Vagina (tissue), 2 donors: ENCODE measurements around the gene LIFR. TPM values are rescaled to one million over a fixed set of nuclear protein-coding genes. Genes with fewer than 3 reads are reported as not detected.
"Not testable (repeated sequence)": the region's sequence is repeated elsewhere in the genome, so short reads cannot be mapped to it uniquely, and the experiment has no call there.

ENCODE experiments used
- DNase-seq, 2 donors: peaks; one replicate each; pipeline ENCODE4 v3.0.0-alpha.2; 2017; ENCODE audit errors: extremely low spot score in 2 of 2
- H3K27ac ChIP-seq: fragments of 200-600 bp; sonication (generic); one replicate; pipeline ENCODE4 v1.5.1; 2019
- H3K27me3 ChIP-seq: fragments of 200-600 bp; sonication (generic); one replicate; pipeline ENCODE4 v1.5.1; 2019
- H3K36me3 ChIP-seq, 2 donors: fragments of 200-600 bp; sonication (generic); one replicate each; pipeline ENCODE4 v1.5.1; 2017 to 2019
- H3K4me1 ChIP-seq: fragments of 200-600 bp; sonication (generic); one replicate; pipeline ENCODE4 v1.5.1; 2019
- H3K4me3 ChIP-seq, 2 donors: fragments of 200-600 bp; sonication (generic); 1 replicate in 1 of 2; 2 replicates in 1 of 2; pipeline ENCODE4 v1.5.1; 2016 to 2019
- H3K9me3 ChIP-seq: fragments of 200-600 bp; sonication (generic); one replicate; pipeline ENCODE4 v1.5.1; 2019
- CTCF ChIP-seq, 3 experiments: fragments of 450-650 bp in 2 of 3; fragments of 200-600 bp in 1 of 3; sonication (generic) in 1 of 3; IDR thresholded peaks; one replicate each; pipeline ENCODE4 v1.5.1; 2017 to 2019; ENCODE audit warnings: antibody characterized with exemption in 3 of 3, mild to moderate bottlenecking in 2 of 3, moderate library complexity in 2 of 3
- POLR2A ChIP-seq, 2 donors: fragments of 450-650 bp; IDR thresholded peaks; one replicate each; pipeline ENCODE4 v1.6.1; 2017; ENCODE audit warnings: antibody characterized with exemption in 2 of 2, mild to moderate bottlenecking in 2 of 2, moderate library complexity in 2 of 2
- POLR2AphosphoS5 ChIP-seq, 2 donors: sonication (generic); formaldehyde crosslinking; IDR thresholded peaks; one replicate each; pipeline ENCODE4 v1.9.0; 2017; ENCODE audit warnings: antibody characterized with exemption in 2 of 2, mild to moderate bottlenecking in 2 of 2, low read depth in 1 of 2; ENCODE audit not compliant: insufficient read depth in 1 of 2
- intact Hi-C: fragments of 100-400 bp; cut with DNase I; formaldehyde crosslinking; loops from one replicate; pipeline ENCODE4 v1.15.1; 2023
- total RNA-seq: library from RNA; depleted of rRNA; stranded (reverse); fragments of >200 nt; gene quantifications from one replicate; pipeline ENCODE4 v1.2.3, GENCODE V29; 2016

LIFR gene
- total RNA-seq, 1 donor from 2014 or later: 63.3 TPM

DNA sequence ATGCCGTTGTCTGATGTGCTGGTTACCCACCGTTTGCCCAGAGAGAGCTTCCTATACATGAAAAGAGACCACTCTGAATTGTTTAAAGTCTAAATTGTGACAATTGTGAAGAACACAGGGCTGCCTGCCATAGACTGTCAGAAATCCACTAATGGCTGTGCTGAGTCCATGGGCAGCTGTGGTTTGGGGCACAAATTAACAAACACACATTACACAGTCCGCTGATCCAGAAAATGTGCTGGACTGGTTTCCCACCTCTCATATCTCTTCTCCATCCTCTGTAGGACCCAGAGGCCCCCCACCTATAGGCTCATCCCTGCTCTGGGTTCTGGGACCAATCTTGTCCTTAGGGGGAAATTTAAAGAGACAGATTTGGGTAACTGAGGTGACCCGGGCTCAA lies 19.0 kb upstream of the LIFR start:
- H3K27ac ChIP-seq: no peak overlapping the region
- no peaks in the 10 kb centered on the region for H3K4me1 ChIP-seq
- H3K27me3 ChIP-seq: no peaks in the 10 kb centered on the region
- H3K36me3 ChIP-seq: no peaks in the 10 kb centered on the region
- no peaks in the 10 kb centered on the region for H3K9me3 ChIP-seq
- H3K4me3 ChIP-seq: no peak overlapping the region
- intact Hi-C loops: no loop called here
- no peak for DNase-seq
- TF ChIP-seq CTCF (IDR thresholded peaks at IDR 0.05) (no peak), POLR2A (IDR thresholded peaks at IDR 0.05) (no peak), POLR2AphosphoS5 (IDR thresholded peaks at IDR 0.05; ENCODE audit: insufficient read depth in 1 of 2, low read depth in 1 of 2) (no peak)

GRCh38 chr5:38574009-38574408 lies 17.6 kb upstream of the LIFR start:
- H3K4me1 ChIP-seq: no peaks in the 10 kb centered on the region
- H3K9me3 ChIP-seq: no peaks in the 10 kb centered on the region
- TF ChIP-seq POLR2A (IDR thresholded peaks at IDR 0.05) (no peak), POLR2AphosphoS5 (IDR thresholded peaks at IDR 0.05; ENCODE audit: insufficient read depth in 1 of 2, low read depth in 1 of 2) (no peak), CTCF (IDR thresholded peaks at IDR 0.05) (no peak)
- H3K27ac ChIP-seq: no peak overlapping the region
- intact Hi-C loops: no loop called here
- no peak overlapping the region for H3K4me3 ChIP-seq
- H3K36me3 ChIP-seq: no peaks in the 10 kb centered on the region
- H3K27me3 ChIP-seq: no peaks in the 10 kb centered on the region
- DNase-seq: no peak

GRCh38 chr5:38573521-38573920 lies 17.1 kb upstream of the LIFR start:
- Histone ChIP-seq H3K4me3 (no peak overlapping the region), H3K27ac (no peak overlapping the region), H3K9me3 (no peaks in the 10 kb centered on the region), H3K27me3 (no peaks in the 10 kb centered on the region), H3K4me1 (no peaks in the 10 kb centered on the region), H3K36me3 (no peaks in the 10 kb centered on the region)
- intact Hi-C loops: no loop called here
- TF ChIP-seq POLR2A (IDR thresholded peaks at IDR 0.05) (no peak), CTCF (IDR thresholded peaks at IDR 0.05) (no peak), POLR2AphosphoS5 (IDR thresholded peaks at IDR 0.05; ENCODE audit: insufficient read depth in 1 of 2, low read depth in 1 of 2) (no peak)
- DNase-seq: no peak

DNA sequence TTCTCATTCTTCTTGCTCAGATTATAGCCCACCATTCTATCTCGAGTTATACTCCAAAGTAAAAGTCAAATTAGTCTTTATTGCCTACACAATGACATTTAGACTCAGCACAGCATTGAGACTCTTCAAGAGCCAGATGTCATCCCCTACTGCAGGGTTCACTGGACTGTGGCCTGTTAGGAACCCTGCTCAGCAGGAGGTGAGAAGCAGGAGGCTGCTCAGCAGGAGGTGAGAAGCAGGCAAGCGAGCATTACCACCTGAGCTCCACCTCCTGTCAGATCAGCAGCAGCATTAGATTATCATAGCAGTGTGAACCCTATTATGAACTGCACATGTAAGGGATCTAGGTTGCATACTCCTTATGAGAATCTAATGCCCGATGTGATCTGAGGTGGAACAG lies 12.7 kb upstream of the LIFR start:
- no peaks in the 10 kb centered on the region for H3K27me3 ChIP-seq
- TF ChIP-seq POLR2A (IDR thresholded peaks at IDR 0.05) (no peak), CTCF (IDR thresholded peaks at IDR 0.05) (no peak), POLR2AphosphoS5 (IDR thresholded peaks at IDR 0.05; ENCODE audit: insufficient read depth in 1 of 2, low read depth in 1 of 2) (no peak)
- no peak overlapping the region for H3K4me3 ChIP-seq
- no peaks in the 10 kb centered on the region for H3K9me3 ChIP-seq
- no peaks in the 10 kb centered on the region for H3K4me1 ChIP-seq
- DNase-seq: no peak
- H3K36me3 ChIP-seq: no peaks in the 10 kb centered on the region
- H3K27ac ChIP-seq: no peak overlapping the region
- intact Hi-C loops: no loop called here

DNA sequence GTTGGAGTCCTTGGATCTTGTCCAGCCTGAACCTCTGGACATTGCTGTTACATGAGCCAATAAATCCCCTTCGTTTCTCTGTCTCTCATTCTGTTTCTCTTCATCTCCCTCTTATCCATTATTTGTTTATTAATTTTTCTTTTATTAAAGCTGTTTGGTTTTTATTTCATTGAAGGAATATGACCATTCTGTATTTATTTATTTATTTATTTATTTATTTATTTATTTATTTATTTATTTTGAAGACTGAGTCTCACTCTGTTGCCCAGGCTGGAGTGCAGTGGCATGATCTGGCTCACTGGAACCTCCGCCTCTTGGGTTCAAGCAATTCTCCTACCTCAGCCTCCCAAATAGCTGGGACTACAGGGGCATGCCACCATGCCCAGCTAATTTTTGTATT lies 10.9 kb upstream of the LIFR start:
- DNase-seq, H3K27ac ChIP-seq, H3K27me3 ChIP-seq, intact Hi-C loops, H3K4me1 ChIP-seq, H3K9me3 ChIP-seq, H3K4me3 ChIP-seq, H3K36me3 ChIP-seq: not testable (repeated sequence)

GRCh38 chr5:38563624-38564023 lies 7.2 kb upstream of the LIFR start:
- intact Hi-C loops: no loop called here
- Histone ChIP-seq H3K4me3 (no peak overlapping the region), H3K4me1 (no peaks in the 10 kb centered on the region), H3K36me3 (no peaks in the 10 kb centered on the region), H3K27ac (no peak overlapping the region), H3K9me3 (no peaks in the 10 kb centered on the region), H3K27me3 (no peaks in the 10 kb centered on the region)
- TF ChIP-seq POLR2A (IDR thresholded peaks at IDR 0.05): no peak
- TF ChIP-seq POLR2AphosphoS5 (IDR thresholded peaks at IDR 0.05; ENCODE audit: insufficient read depth in 1 of 2, low read depth in 1 of 2): no peak
- no peak for TF ChIP-seq CTCF (IDR thresholded peaks at IDR 0.05)
- no peak for DNase-seq
